ENCODE measurements around the gene GPC3. TPM values are rescaled to one million over a fixed set of nuclear protein-coding genes. Genes with fewer than 3 reads are reported as not detected.

Gene GPC3
- total and polyA plus RNA-seq, 2 of the 4 experiments (the other 2 are of a cell fraction) = not detected

GRCh38 chrX:134013524-134013923 lies 28.1 kb upstream of the GPC3 start:
- H4K91ac ChIP-seq (ENCODE audit: insufficient read depth, low read depth, low read length) = no peak overlapping the region
- ChIA-PET CTCF (no interaction called here), POLR2A (ENCODE audit: unreplicated experiment) (no interaction called here)
- H2AK9ac ChIP-seq (replicated peaks; ENCODE audit: low read depth, low read length, poor library complexity) = no peak overlapping the region
- H3K18ac ChIP-seq (ENCODE audit: low read depth, low read length) = no peak overlapping the region
- H3K56ac ChIP-seq (ENCODE audit: extremely low read depth, insufficient read depth, low read length) = no peak overlapping the region
- H3K9me1 ChIP-seq (ENCODE audit: insufficient read depth, low read length) = no peaks in the 10 kb centered on the region
- no peaks in the 10 kb centered on the region for H3K36me3 ChIP-seq (ENCODE audit: control insufficient read depth, insufficient read depth, low read length)
- no peaks in the 10 kb centered on the region for H3K4me1 ChIP-seq (ENCODE audit: control insufficient read depth, insufficient read depth, low read length)
- H3K4me3 ChIP-seq (ENCODE audit: insufficient read depth, low read depth, low read length) = no peak overlapping the region
- no peak overlapping the region for H4K8ac ChIP-seq (ENCODE audit: low read depth in 2 of 2, low read length in 2 of 2)
- TF ChIP-seq POLR2A (IDR thresholded peaks at IDR 0.05; ENCODE audit: low read depth, low read length) = no peak
- TF ChIP-seq RAD21 (IDR thresholded peaks at IDR 0.05; ENCODE audit: low read length) = no peak
- TF ChIP-seq MAFK (IDR thresholded peaks at IDR 0.05; ENCODE audit: low read depth, low read length) = no peak
- TF ChIP-seq SMC3 (IDR thresholded peaks at IDR 0.05; ENCODE audit: low read depth, low read length) = no peak
- TF ChIP-seq MAZ (IDR thresholded peaks at IDR 0.05; ENCODE audit: borderline replicate concordance, low read depth, low read length) = no peak
- no peak for TF ChIP-seq ELK1 (IDR thresholded peaks at IDR 0.05; ENCODE audit: borderline replicate concordance, low read depth, low read length)
- TF ChIP-seq RCOR1 (IDR thresholded peaks at IDR 0.05; ENCODE audit: insufficient replicate concordance, low read length) = no peak
- TF ChIP-seq CTCF (conservative IDR thresholded peaks at IDR 0.05; ENCODE audit: low read depth, low read length) = no peak
- H3K4me2 ChIP-seq (ENCODE audit: low read depth, low read length) = no peak overlapping the region
- no TSS peak for BruUV-seq (replicated peaks)
- H3K27me3 ChIP-seq (ENCODE audit: control insufficient read depth, insufficient read depth, low read length) = no peaks in the 10 kb centered on the region
- H4K5ac ChIP-seq (ENCODE audit: low read depth, low read length) = no peak overlapping the region
- no peak overlapping the region for H3K4ac ChIP-seq (ENCODE audit: low read depth, low read length)
- H3K23ac ChIP-seq (ENCODE audit: low read depth, low read length) = no peak overlapping the region
- no peaks in the 10 kb centered on the region for H3K79me1 ChIP-seq (ENCODE audit: low read depth in 1 of 2, low read length in 2 of 2)
- no peak overlapping the region for H2BK20ac ChIP-seq (ENCODE audit: low read depth, low read length)
- H4K20me1 ChIP-seq (ENCODE audit: insufficient read depth, low read length) = no peaks in the 10 kb centered on the region
- 92% methylated on average over 2 of the region's 4 CpGs; no CpG with 5 or more reads in 1 of the 2 experiments for WGBS, 2 experiments (ENCODE audit: extremely low coverage in 2 of 2, insufficient read length in 1 of 2)
- in situ Hi-C loops (cut with MboI; ENCODE audit: low sequenced_read_pairs) = no loop called here
- H3K9ac ChIP-seq (ENCODE audit: low read depth, low read length) = no peak overlapping the region
- no peak overlapping the region for H2BK120ac ChIP-seq (ENCODE audit: low read depth, low read length)
- H2BK5ac ChIP-seq (ENCODE audit: low read depth, low read length, poor library complexity, severe bottlenecking) = no peak overlapping the region
- no peak overlapping the region for H2AFZ ChIP-seq (replicated peaks; ENCODE audit: low read length, poor library complexity)
- no peak overlapping the region for H2AK5ac ChIP-seq (ENCODE audit: low read depth, low read length)
- ATAC-seq (ENCODE audit: low read depth) (no peak), DNase-seq (no peak)
- no peak overlapping the region for H3K14ac ChIP-seq (replicated peaks; ENCODE audit: low read depth, low read length)
- no peaks in the 10 kb centered on the region for H3K9me3 ChIP-seq (ENCODE audit: control insufficient read depth, insufficient read depth, low read length)
- no peak overlapping the region for H3K27ac ChIP-seq (ENCODE audit: insufficient read depth, low read length)
- H2BK15ac ChIP-seq (ENCODE audit: low read depth, low read length) = no peak overlapping the region
- intact Hi-C loops (cut with micrococcal nuclease) = no loop called here
- dilution Hi-C loops (cut with HindIII; ENCODE audit: low sequenced_read_pairs, unreplicated experiment) = no loop called here

All from IMR-90 (cell line).